Renal pelvis (tissue), 4 donors: ENCODE data around the gene TXNDC2. TPM values are rescaled to one million over a fixed set of nuclear protein-coding genes. Genes with fewer than 3 reads are reported as not detected.

Experiments used
- DNase-seq: peaks from one replicate; pipeline ENCODE4 v3.0.0-alpha.2; 2013
- polyA plus RNA-seq, 3 donors: library from polyadenylated mRNA; unstranded; fragments of 120-200 nt; gene quantifications; one replicate each; pipeline ENCODE4 v1.2.1, GENCODE V29; 2013; ENCODE audit not compliant: insufficient read length in 3 of 3

Gene TXNDC2
- polyA plus RNA-seq, 3 donors, result 0.07 to 0.31 (median 0.07) TPM

DNA sequence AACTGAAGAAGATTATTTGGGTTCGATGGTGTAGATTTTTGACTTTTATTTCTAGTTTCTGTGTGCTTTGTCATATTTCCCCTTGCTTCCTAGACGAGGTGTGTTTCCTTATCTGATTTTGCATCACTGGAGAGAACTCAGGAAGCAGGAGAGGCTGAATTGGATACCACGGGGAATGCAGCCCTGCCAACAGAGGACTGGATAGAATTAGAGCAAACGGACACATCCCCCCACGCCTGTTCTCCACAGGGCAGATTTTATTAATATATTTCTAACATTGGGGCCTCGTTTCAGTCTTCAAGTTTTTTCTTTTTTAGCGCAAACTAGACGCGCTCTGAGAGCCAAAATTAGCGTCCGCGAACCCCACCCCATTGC is 27.4 kb downstream of the TXNDC2 start:
- DNase-seq, result no peak

DNA sequence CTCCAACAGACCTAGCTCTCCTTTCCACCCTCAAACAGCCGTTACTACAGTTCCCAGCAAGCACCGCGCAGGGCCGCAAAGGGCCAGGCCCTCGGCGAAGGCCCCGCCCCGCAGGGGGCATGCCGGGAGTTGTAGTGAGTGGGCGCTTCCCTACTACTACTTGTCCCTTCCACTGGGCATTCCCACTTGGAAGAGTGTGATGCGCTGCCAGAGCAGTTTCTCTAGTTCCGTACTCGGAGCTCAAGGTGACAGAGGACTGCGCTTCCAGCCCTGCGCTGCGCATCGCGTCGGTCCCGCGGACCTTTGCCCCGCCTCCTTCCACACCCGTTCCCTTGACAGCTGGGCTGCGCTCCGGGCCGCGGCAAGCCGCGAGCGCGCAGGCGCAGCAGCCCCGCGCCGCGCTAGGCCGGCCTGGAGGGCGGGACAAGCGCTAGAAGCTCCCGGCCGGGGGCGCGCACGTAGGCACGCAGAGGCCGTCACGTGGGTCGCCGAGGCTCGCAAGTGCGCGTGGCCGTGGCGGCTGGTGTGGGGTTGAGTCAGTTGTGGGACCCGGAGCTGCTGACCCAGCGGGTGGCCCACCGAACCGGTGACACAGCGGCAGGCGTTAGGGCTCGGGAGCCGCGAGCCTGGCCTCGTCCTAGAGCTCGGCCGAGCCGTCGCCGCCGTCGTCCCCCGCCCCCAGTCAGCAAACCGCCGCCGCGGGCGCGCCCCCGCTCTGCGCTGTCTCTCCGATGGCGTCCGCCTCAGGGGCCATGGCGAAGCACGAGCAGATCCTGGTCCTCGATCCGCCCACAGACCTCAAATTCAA is 28.0 kb downstream of the TXNDC2 start, which contains the start of gene VAPA:
VAPA (plus strand) TSS at position 491 of the 808 bp plus-strand sequence; CDS start at position 732, 241 bp downstream.
- peak; percentile 96 for DNase-seq

DNA sequence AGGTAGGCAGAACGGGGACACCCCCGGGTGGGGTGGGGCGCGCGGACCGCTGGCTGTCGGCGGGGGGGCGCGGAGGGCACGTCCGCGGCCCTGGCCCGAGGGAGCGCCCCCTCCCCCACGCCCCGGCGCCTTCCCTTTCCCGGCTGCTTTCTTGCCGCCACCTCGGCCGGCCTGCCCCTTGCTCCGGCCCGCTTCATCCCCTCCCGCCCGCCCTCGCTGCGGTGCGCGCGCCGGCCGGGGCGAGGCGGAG is 28.5 kb downstream of the TXNDC2 start:
- peak; percentile 42 for DNase-seq

DNA sequence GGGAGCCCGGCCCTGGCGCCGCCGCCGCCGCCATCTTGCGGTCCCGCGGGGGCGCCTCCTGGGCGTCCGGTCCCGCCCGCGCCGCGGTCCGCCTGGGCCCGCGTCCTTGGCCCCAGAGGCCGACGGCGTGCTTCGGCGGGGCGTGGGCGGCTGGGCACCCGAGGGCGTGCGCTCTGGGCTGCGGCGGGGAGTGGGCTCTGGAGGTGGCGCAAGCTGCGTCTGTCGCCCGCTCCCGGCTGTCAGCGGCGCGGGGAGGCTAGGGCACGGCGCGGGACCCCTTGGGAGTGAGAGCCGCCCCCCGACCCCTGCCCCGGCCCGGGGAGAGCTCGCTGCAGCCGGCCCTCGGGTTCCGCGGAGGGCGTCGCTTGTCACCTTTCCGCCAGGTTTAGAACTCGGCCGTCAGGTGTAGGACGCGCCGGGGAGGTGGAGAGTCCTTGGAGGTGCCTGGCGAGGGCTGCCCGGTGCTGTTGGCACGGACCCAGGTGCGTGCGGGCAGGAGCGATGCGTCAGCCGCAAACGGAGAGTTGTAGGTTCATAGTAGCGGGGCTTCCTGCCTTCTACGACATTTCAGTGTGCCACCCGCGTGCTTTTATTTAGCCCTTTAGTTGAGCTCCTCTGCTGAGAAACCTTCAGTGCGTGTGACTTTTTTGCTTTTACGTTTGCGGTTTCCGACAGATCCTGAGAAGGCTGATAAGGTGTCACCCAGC is 29.0 kb downstream of the TXNDC2 start:
- peak; percentile 44 for DNase-seq

DNA sequence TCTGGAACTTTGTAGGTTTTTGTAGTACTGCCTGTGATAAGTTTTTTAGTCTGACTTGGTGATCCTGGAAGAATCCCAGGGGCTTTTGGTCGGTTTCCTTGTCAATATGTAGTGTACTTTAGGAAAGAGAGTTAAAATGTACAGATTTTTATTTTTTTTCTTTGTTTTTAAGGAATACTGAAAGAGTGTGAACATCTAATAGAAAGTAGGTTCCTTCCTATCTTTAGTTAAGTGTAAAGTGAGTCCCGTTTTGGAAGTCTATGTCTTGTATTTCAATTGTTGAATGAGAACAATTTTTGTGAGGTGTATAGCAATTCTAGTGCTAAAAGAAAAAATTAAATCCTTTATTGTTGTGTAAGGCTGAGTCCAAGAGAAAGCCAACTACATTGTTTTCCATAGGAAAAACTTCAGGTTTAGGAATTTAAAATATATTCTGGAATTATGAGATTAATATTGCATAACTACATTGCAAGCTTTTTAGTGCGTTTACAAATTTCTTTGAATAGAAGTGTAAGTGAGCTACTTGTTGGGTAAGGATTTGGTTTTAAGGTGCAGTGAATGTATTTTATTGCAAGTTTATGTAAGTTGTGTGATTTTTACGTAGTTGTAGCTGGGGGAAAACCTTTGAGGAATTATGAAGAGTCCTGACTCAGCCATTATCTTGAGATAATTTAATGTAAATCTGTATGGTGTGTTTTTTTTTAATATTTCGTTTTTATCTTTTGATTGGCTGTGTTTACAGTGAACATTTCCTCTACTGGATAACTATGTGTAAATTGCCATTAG is 29.7 kb downstream of the TXNDC2 start:
- no peak for DNase-seq

- no peak for DNase-seq
Measured at GRCh38 chr18:9916077-9916639, 30.4 kb downstream of the TXNDC2 start.

DNA sequence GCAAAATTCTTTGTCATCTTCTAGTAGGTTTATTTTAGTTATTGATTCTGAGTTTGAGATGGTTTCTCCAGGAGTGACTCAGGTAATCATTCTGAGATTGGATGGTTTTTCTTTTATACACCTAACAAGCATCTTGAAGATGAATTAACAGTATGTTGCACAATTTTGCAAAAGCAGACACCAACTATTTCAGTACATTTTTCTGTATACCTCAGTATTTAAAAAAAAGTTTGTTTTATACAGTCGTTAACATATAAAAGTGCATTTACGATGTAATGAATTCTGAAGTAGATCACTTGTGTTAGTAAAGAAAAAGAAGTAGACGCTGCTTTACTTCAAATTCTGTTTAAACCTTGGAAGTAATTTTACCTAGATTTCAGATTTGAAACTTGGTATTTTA is 31.0 kb downstream of the TXNDC2 start:
- DNase-seq, result no peak

DNA sequence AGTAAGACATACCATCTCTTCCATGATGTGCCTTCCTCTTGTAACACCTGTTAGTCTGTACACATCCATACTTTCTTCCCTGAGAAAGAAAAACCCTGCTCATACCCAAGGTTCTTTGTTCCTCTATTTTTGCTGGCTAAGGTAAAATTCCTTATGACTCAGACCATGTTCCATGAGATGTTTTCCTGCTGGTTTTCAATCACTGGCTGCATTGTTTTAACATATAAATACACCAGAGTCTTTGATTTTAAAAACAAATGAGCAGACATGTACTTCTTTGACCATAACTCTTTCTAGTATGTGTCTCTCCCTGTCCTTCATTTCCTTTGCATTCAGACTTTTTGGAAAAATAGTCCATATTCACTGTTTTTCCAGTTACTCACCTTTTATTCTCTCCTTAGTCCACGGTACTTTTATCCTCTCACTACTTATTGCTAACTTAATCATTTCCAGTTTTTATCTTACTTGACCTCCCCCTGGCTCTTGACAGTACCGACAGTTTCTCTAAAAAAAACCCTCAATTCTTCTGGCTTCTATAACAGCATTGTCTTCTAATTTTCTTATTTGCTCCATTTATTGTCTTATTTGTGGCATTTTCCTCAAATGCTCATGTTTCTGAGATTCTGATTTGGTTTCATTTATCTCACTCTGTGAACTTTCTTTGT is 32.4 kb downstream of the TXNDC2 start:
- DNase-seq, result no peak

DNA sequence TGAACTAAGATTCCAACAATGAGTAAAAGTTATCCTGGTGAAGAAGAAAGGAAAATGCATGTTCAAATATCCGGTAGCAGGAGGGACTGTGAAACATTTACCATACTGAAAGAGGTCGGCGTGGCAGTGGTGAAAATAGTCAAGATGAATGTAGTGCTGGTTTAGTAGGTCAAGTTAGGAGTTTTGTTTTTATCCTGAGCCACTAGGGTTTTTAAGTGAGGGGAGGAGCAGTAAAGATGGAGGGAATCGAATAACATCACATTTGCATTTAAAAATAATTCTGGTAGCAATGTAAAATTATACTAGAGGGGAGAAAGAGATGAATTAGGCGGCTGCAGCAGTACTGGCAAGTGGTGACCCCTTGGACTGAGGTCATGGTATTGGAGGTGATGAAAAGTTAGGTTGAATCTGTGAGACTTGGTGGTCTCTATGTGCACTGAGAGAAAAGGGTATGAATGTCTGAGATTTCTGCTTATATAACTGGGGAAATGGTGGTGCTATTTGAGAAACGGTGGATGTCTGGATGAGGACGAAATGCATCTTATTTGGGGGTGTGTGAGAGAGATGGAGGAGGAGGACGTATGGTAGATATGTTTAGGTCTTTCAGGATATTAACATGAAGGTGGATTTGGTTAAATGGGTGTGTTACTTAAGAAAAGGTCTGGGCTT is 33.9 kb downstream of the TXNDC2 start:
- DNase-seq, result no peak

DNA sequence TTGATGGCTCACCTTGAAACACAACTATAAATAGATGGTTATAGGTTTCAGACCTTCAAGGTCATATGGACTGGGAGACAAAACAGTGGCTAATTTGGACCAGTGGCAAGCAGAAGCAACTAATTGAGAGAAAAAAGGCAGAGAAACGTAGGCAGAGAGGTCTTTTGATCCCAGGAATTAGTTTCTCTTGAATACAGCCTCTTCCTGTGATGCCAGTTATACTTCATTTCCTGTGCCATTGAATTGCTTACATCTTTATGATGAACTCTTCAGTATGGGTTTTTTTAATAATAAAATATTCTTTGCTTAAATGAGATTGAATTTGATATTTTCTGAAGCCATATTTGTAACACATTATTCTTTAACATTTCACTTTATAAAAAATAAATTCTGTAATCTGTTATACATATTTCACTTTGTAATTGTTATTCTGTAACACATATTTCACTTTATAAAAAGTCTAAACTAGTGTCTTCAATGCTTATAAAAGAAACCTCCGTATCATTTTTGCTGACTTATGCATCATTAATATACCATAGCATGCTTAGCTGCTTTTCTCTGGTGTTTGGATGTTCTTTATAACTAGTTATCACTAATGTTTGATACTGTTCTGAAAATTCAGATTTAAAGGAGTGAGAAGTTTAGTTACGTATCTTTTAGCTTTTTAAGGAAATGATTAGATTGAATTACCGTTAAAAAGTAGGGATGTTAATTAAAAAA is 37.0 kb downstream of the TXNDC2 start:
- no peak for DNase-seq

DNA sequence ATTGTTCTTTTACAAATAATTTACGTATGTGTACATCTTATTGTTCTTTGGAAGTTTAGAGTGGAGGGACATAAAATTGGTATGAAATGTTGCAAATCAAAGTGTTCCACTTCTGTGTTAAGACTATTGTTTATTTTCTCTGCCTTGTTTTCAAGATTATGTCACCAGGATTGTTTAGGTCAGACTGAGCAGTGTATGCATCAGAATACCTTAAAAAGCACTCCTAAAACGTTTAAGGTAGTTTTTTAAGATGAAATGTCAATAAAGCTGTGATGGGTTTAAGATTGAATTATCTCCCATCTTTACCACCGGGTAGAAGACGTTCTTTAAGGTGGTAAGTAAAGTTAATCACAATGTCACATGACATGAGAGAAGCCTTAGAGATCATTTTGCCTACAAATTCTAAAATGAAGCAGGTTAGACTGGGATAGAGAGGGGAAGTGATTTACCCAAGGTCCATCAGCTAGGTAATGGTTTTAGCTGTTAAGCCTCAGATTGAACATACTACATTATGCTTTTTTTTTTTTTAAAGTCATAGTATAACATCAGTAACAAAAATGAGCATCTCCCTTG is 38.7 kb downstream of the TXNDC2 start:
- DNase-seq, result no peak

GRCh38 chr18:9925369-9925768 is 39.6 kb downstream of the TXNDC2 start:
- no peak for DNase-seq

DNA sequence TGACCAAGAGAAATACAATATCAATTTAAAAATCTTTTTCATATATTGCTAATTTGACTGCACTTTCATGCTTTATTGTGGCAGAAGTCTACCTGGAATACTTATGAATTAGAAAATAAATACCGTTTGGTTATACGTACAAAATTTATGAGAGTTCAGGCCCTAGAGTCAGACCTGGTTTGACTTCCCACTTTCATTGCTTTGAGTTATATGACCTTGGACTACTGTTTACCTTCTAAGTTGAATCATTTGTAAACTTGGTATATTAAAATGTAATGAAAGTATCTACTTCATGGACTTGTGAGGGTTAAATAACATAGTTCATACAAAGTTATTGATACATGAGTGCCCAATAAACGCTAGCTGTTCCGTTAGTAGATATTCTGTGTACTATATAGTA is 40.0 kb downstream of the TXNDC2 start:
- DNase-seq, result no peak

DNA sequence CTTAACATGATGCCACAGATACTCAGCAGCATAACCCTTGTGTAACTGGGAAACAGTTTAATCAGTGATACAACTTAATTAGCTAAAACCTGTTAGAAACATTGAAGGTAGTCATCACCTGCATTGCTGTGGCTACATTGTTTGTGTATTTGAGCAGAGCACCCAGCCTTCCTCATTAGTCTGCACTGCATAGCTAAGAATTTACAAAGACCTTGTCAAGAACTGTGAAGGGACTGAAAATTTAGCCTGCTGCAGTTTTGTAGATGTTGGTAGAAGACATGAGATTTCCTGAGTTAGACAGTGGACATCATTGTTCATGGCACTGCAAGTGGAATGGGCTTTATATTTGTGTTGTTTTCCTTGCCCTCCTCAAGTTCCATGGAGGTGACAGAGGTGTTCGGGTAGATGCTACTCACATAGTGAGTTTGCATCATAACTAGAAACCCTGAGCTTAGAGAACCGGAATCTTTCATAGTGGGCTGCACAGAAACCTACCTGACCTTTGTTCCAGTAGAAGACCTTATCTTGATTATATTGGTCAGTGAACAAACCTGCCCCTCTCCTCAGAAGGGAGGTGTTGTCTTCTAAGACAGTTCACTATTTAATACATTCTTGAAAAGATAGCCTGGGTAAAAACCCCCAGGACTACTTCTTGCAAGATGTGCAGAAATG is 40.6 kb downstream of the TXNDC2 start:
- DNase-seq, result no peak

DNA sequence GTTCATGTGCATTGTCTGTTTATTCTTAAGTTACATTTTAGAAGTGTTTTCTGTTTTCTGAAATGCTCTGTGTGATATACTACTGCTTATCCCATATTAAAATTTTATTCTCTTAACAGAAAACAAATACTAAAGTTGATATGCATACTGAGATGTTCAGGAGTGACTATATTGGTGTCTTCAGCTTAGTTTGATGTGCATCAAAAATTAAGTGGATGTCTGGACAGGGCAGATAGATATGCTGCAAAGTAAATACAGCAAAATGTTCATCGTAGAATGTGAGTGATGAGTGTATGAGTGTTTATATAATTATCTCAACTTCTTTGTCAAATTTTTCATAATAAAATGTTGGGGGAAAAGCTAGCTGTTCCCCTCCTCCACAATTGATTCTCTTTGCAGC is 41.2 kb downstream of the TXNDC2 start:
- DNase-seq, result no peak

- DNase-seq, result no peak
Measured at GRCh38 chr18:9927392-9928063, 41.8 kb downstream of the TXNDC2 start.

GRCh38 chr18:9928646-9929259 is 43.0 kb downstream of the TXNDC2 start:
- no peak for DNase-seq

DNA sequence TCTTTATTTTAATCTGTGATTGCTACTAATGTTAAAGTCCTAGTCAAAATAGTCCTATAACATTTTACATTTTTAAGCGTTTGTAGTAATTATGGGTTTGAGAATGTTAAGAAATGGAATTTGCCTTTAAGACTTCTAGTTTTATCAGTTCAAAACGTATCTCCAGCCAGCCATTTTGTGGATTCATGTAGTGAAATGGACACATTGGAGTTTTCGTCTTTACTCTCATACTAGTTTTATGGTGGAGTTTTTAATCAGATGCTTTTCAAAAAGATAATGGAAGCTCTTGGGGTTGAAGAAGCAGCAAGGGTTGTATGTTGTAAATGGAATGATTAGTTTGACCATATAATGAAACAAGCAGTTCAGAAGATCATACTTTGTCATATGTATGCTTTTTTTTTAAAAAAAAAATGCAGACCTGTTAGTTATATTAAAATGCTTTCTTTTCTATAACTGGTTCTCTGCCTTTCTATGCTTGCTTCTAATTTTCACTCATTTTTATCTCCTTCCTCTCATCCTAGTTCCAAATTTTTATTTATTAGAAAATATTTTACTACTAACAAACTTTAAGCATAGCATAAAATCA is 44.6 kb downstream of the TXNDC2 start:
- no peak for DNase-seq
